Upper lobe of left lung (tissue), 4 donors: ENCODE measurements around the gene PRKCE.

Experiments used
- CTCF ChIP-seq, 6 experiments: fragments of 450-650 bp in 4 of 6; fragments of 200-600 bp in 2 of 6; sonication (generic) in 2 of 6; IDR thresholded peaks; one replicate each; pipeline ENCODE4 v1.5.1; 2016 to 2019; ENCODE audit warnings: antibody characterized with exemption in 6 of 6
- EP300 ChIP-seq, 4 donors: sonication (generic); formaldehyde crosslinking; IDR thresholded peaks; one replicate each; pipeline ENCODE4 v1.5.1; 2017; ENCODE audit warnings: antibody characterized with exemption in 4 of 4, control low read depth in 2 of 4
- POLR2A ChIP-seq, 4 donors: fragments of 450-650 bp; IDR thresholded peaks; one replicate each; pipeline ENCODE4 v1.5.1; 2016 to 2017; ENCODE audit warnings: antibody characterized with exemption in 4 of 4, mild to moderate bottlenecking in 2 of 4
- POLR2AphosphoS5 ChIP-seq, 2 donors: sonication (generic); formaldehyde crosslinking; IDR thresholded peaks; one replicate each; pipeline ENCODE4 v1.5.1; 2017; ENCODE audit warnings: antibody characterized with exemption in 2 of 2

- TF ChIP-seq CTCF (IDR thresholded peaks at IDR 0.05) (no peak), EP300 (IDR thresholded peaks at IDR 0.05) (no peak), POLR2AphosphoS5 (IDR thresholded peaks at IDR 0.05) (no peak), POLR2A (IDR thresholded peaks at IDR 0.05) (no peak)
Measured at GRCh38 chr2:45788401-45788800, 136.9 kb downstream of the PRKCE start.
